ENCODE data around the gene HOXB4.

- TF ChIP-seq CTCF (conservative IDR thresholded peaks at IDR 0.05; ENCODE audit: low read length) = no peak
- no peak for TF ChIP-seq EZH2phosphoT487 (IDR thresholded peaks at IDR 0.05; ENCODE audit: borderline replicate concordance, low read depth, low read length)
Observed at GRCh38 chr17:48563385-48563838, 14.7 kb downstream of the HOXB4 start.

Measured in OCI-LY7 (cell line).